GM20431 (cell line): ENCODE measurements around the gene ST3GAL3.

ENCODE experiments used
- in situ Hi-C: fragments of 300-500 bp; cut with MseI, MboI; formaldehyde crosslinking; loops from one replicate; pipeline ENCODE4 v1.15.0; 2020; ENCODE audit warnings: low sequenced_read_pairs; ENCODE audit not compliant: unreplicated experiment

Gene ST3GAL3

GRCh38 chr1:43969746-43970466 is 262.6 kb downstream of the ST3GAL3 start, which contains the start of gene DPH2:
Gene DPH2, plus strand, starts transcription at chr1:43970010. Its CDS starts 166 bp downstream, at chr1:43970176.
- in situ Hi-C loops = no loop called here

GRCh38 chr1:43970502-43970901 is 263.2 kb downstream of the ST3GAL3 start:
- in situ Hi-C loops = no loop called here

- in situ Hi-C loops = no loop called here
Observed at GRCh38 chr1:43970911-43971310, 263.6 kb downstream of the ST3GAL3 start.

- in situ Hi-C loops = no loop called here
Observed at GRCh38 chr1:43971336-43971980, 264.1 kb downstream of the ST3GAL3 start.

GRCh38 chr1:43973981-43974442 is 266.7 kb downstream of the ST3GAL3 start:
- in situ Hi-C loops = no loop called here

GRCh38 chr1:43974443-43975248 is 267.3 kb downstream of the ST3GAL3 start, which contains the start of gene ATP6V0B:
Gene ATP6V0B, plus strand, starts transcription at chr1:43974960. Its CDS starts 81 bp downstream, at chr1:43975041.
- in situ Hi-C loops = no loop called here

- in situ Hi-C loops = no loop called here
Observed at GRCh38 chr1:43975249-43975961, 268.1 kb downstream of the ST3GAL3 start.

GRCh38 chr1:43976045-43976444 is 268.7 kb downstream of the ST3GAL3 start:
- in situ Hi-C loops = no loop called here

GRCh38 chr1:43976890-43977289 is 269.6 kb downstream of the ST3GAL3 start:
- in situ Hi-C loops = no loop called here

- in situ Hi-C loops = no loop called here
Observed at GRCh38 chr1:43977376-43978263, 270.3 kb downstream of the ST3GAL3 start.

GRCh38 chr1:43978264-43978550 is 270.9 kb downstream of the ST3GAL3 start:
- in situ Hi-C loops = no loop called here

GRCh38 chr1:43978551-43979260 is 271.4 kb downstream of the ST3GAL3 start, which contains the start of gene B4GALT2:
Gene B4GALT2, plus strand, starts transcription at chr1:43979210. Its CDS starts 1,951 bp downstream, at chr1:43981161.
- in situ Hi-C loops = no loop called here

GRCh38 chr1:43979261-43979527 is 271.9 kb downstream of the ST3GAL3 start:
- in situ Hi-C loops = no loop called here

- in situ Hi-C loops = no loop called here
Observed at GRCh38 chr1:43979528-43980254, 272.4 kb downstream of the ST3GAL3 start.

- in situ Hi-C loops = no loop called here
Observed at GRCh38 chr1:43980255-43981134, 273.2 kb downstream of the ST3GAL3 start.
